Measurements from ENCODE around the gene KIAA0753.

- no peak for TF ChIP-seq CTCF (IDR thresholded peaks at IDR 0.05)
- no peak for TF ChIP-seq POLR2A (IDR thresholded peaks at IDR 0.05)
- no peak for TF ChIP-seq EP300 (IDR thresholded peaks at IDR 0.05)
- no peak for TF ChIP-seq POLR2AphosphoS5 (IDR thresholded peaks at IDR 0.05)
Observed at GRCh38 chr17:6536566-6537065, 103.9 kb downstream of the KIAA0753 start.

Measured in gastroesophageal sphincter (tissue), 3 donors.